Measurements from ENCODE around the gene VPS36. TPM values are rescaled to one million over a fixed set of nuclear protein-coding genes. Genes with fewer than 3 reads are reported as not detected.
A peak's percentile ranks its signal among the peaks of the same experiment; 100 is the strongest.

Gene VPS36
- total RNA-seq, 1 donor from 2014 or later: 31.5 TPM

DNA sequence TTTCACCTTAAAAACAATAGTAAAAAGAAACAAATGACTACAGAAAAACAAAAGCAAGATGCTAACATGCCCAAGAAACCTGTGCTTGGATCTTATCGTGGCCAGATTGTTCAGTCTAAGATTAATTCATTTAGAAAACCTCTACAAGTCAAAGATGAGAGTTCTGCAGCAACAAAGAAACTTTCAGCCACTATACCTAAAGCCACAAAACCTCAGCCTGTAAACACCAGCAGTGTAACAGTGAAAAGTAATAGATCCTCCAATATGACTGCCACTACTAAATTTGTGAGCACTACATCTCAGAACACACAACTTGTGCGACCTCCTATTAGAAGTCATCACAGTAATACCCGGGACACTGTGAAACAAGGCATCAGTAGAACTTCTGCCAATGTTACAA, 10.8 kb upstream of the VPS36 start:
- Histone ChIP-seq H3K4me3 (ENCODE audit: low read depth, low read length) (no peak overlapping the region), H3K36me3 (ENCODE audit: control insufficient read depth, insufficient read depth, low read length) (no peaks in the 10 kb centered on the region), H3K27me3 (ENCODE audit: control insufficient read depth, insufficient read depth, low read length) (no peaks in the 10 kb centered on the region)
- TF ChIP-seq, protein P1, sequence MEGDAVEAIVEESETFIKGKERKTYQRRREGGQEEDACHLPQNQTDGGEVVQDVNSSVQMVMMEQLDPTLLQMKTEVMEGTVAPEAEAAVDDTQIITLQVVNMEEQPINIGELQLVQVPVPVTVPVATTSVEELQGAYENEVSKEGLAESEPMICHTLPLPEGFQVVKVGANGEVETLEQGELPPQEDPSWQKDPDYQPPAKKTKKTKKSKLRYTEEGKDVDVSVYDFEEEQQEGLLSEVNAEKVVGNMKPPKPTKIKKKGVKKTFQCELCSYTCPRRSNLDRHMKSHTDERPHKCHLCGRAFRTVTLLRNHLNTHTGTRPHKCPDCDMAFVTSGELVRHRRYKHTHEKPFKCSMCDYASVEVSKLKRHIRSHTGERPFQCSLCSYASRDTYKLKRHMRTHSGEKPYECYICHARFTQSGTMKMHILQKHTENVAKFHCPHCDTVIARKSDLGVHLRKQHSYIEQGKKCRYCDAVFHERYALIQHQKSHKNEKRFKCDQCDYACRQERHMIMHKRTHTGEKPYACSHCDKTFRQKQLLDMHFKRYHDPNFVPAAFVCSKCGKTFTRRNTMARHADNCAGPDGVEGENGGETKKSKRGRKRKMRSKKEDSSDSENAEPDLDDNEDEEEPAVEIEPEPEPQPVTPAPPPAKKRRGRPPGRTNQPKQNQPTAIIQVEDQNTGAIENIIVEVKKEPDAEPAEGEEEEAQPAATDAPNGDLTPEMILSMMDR (IDR thresholded peaks at IDR 0.05; ENCODE audit: insufficient read depth, low read length, poor library complexity, severe bottlenecking): no peak
- DNase-seq (ENCODE audit: low read depth): no peak

DNA sequence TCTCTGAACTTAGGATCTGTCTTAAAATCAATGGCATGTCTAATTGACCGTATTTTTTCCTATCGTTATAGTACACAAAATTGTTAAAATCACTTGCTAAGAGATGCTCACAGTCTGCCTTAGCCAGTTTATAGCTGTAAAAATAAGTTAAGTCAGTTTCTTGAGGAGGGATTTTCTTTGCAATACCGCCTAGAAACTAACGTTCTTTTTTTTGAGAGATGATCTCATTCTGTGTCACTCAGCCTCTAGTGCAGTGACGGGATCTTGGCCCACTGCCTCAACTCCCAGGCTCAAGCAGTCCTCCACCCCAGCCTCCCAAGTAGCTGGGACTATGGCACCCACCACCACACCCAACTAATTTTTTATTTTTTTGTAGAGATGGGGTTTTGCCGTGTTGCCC, 9.2 kb upstream of the VPS36 start:
- H3K27me3 ChIP-seq (ENCODE audit: control insufficient read depth, insufficient read depth, low read length): no peaks in the 10 kb centered on the region
- no peaks in the 10 kb centered on the region for H3K36me3 ChIP-seq (ENCODE audit: control insufficient read depth, insufficient read depth, low read length)
- DNase-seq (ENCODE audit: low read depth): no peak
- TF ChIP-seq, protein P1 (IDR thresholded peaks at IDR 0.05; ENCODE audit: insufficient read depth, low read length, poor library complexity, severe bottlenecking): no peak
- no peak overlapping the region for H3K4me3 ChIP-seq (ENCODE audit: low read depth, low read length)

DNA sequence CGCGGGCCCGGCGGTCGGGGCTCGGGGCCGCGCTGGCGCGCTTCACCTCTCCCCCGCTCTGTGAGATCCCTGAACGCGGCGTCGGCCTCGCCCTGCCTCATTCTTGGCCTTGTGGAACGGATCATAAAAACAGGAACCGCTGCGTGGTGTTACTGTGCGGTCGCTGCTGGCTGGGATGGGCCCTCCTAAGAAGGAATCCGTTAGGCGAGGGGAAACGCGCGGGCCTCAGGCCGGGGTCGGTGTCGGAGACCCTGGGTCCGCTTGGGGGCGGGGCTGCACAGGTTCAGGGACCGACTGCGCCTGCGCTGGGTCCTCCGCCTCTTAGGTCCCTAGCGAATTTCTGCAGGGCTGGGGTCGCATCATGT, 5.2 kb upstream of the VPS36 start:
- Histone ChIP-seq H3K36me3 (ENCODE audit: control insufficient read depth, insufficient read depth, low read length) (no peaks in the 10 kb centered on the region), H3K4me3 (ENCODE audit: low read depth, low read length) (peak overlapping the region; percentile 68), H3K27me3 (ENCODE audit: control insufficient read depth, insufficient read depth, low read length) (no peaks in the 10 kb centered on the region)
- DNase-seq (ENCODE audit: low read depth): no peak
- TF ChIP-seq, protein P1 (IDR thresholded peaks at IDR 0.05; ENCODE audit: insufficient read depth, low read length, poor library complexity, severe bottlenecking): no peak

DNA sequence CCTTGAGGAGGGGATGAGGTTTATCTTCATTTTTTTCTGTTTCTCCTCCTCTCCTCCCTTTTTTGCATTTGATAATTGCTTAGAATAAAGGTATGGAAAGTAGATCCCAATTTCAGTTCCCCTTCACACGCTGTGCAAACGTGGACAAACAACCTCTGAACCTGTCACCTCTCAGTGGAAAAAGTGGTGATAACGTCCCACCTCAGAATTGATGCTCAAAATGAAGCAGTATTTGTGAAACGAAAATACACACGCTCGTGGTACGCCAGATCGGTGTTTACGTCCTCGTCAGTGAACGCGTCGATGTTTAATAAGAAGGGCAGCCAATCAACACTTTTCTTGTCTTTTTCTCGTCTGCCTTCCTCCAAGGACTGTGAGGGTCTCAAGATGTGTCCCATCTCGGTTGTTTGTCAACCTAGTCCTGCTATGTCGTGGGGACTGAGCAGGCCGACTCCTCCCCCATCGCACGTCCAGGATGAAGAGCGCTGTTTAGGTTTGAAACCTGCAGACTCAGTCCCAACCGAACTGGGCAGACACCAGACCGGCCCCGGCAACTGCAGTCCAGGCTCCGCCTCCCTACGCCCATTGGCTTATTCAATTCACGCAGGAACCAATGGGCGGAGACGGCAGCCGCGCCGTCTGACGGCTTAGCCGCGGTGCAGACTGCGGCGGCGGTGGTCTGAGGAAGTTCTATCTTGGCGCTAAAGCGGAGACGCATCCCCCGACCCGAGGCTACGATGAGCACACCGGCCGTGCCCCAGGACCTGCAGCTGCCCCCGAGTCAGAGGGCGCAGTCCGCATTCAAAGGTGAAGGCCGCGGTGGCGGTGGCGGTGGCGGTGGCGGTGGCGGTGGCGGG, 4.6 kb upstream of the VPS36 start, which contains the start of gene CKAP2:
CKAP2 (plus strand) TSS at position 659 of the 857 bp plus-strand sequence; CDS start at position 738, 79 bp downstream.
- Histone ChIP-seq H3K27me3 (ENCODE audit: control insufficient read depth, insufficient read depth, low read length) (no peaks in the 10 kb centered on the region), H3K4me3 (ENCODE audit: low read depth, low read length) (peak within 1 kb of the TSS; percentile 68), H3K36me3 (ENCODE audit: control insufficient read depth, insufficient read depth, low read length) (no peaks in the 10 kb centered on the region)
- peak; percentile 77 for DNase-seq (ENCODE audit: low read depth)
- TF ChIP-seq, protein P1 (IDR thresholded peaks at IDR 0.05; ENCODE audit: insufficient read depth, low read length, poor library complexity, severe bottlenecking): no peak

DNA sequence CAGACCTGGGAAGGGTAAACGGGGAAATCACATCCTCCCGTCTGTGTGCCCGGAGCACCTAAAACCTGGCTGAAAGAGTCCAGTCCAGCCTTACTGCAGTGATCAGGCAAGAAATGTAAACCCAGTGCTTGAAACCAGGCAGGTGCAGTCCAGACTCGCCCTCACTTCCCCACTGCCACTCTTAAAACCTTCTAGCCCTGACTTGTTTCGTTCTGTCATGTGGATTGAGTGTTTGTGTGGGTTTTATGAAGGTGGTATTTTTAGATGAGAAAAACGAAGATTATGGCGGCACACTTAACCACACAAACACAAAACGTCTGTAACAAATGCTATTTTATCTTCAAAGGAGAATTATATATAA, 4.0 kb upstream of the VPS36 start:
- Histone ChIP-seq H3K4me3 (ENCODE audit: low read depth, low read length) (peak overlapping the region; percentile 68), H3K27me3 (ENCODE audit: control insufficient read depth, insufficient read depth, low read length) (no peaks in the 10 kb centered on the region), H3K36me3 (ENCODE audit: control insufficient read depth, insufficient read depth, low read length) (no peaks in the 10 kb centered on the region)
- no peak for DNase-seq (ENCODE audit: low read depth)
- TF ChIP-seq, protein P1 (IDR thresholded peaks at IDR 0.05; ENCODE audit: insufficient read depth, low read length, poor library complexity, severe bottlenecking): no peak

DNA sequence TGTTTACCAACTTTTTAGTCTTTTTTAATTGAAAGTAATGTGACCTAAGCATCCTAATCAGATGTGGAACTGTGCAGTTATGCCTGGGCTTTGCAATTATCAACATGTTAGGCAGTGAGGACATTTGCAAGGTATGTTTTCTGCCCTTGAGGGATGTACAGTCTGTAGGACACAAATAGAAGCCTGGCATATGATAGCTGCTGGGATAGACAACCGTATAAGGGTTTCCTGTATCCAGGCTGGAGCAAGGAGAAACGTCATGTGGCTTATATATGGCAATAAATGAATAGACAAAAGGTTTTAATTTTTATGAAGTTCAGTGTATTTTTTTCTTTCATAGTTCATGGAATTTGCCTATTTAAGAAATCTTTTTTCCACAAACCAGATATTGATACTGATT, 2.0 kb upstream of the VPS36 start:
- DNase-seq (ENCODE audit: low read depth): no peak
- TF ChIP-seq, protein P1 (IDR thresholded peaks at IDR 0.05; ENCODE audit: insufficient read depth, low read length, poor library complexity, severe bottlenecking): no peak
- no peaks in the 10 kb centered on the region for H3K36me3 ChIP-seq (ENCODE audit: control insufficient read depth, insufficient read depth, low read length)
- H3K27me3 ChIP-seq (ENCODE audit: control insufficient read depth, insufficient read depth, low read length): no peaks in the 10 kb centered on the region
- H3K4me3 ChIP-seq (ENCODE audit: low read depth, low read length): no peak overlapping the region
